KMS-11 (cell line): Measurements from ENCODE around the gene ZNF652.

Source experiments
- H2AFZ ChIP-seq: fragments of 200-600 bp; sonication (generic); 2 replicates; pipeline ENCODE4 v1.6.1; 2016; ENCODE audit warnings: antibody characterized with exemption, mixed run types, low read depth
- H3K27ac ChIP-seq: fragments of 200-600 bp; sonication (generic); 2 replicates; pipeline ENCODE4 v1.6.1; 2016; ENCODE audit warnings: mild to moderate bottlenecking, mixed run types
- H3K27me3 ChIP-seq: fragments of 200-600 bp; sonication (generic); 2 replicates; pipeline ENCODE4 v1.6.1; 2017; ENCODE audit warnings: mild to moderate bottlenecking, low read depth, mixed run types, moderate library complexity; ENCODE audit not compliant: insufficient read depth
- H3K36me3 ChIP-seq: fragments of 200-600 bp; sonication (generic); 2 replicates; pipeline ENCODE4 v1.6.1; 2017; ENCODE audit warnings: mild to moderate bottlenecking, mixed run types; ENCODE audit not compliant: insufficient read depth
- H3K4me1 ChIP-seq: fragments of 200-600 bp; sonication (generic); 2 replicates; pipeline ENCODE4 v1.6.1; 2016; ENCODE audit warnings: mild to moderate bottlenecking, low read depth, mixed run types; ENCODE audit not compliant: poor library complexity, severe bottlenecking
- H3K4me2 ChIP-seq: fragments of 200-600 bp; sonication (generic); 2 replicates; pipeline ENCODE4 v1.7.0; 2016; ENCODE audit warnings: mild to moderate bottlenecking, mixed run types
- H3K4me3 ChIP-seq: fragments of 200-600 bp; sonication (generic); IDR thresholded peaks from 2 replicates; pipeline ENCODE4 v1.6.1; 2017; ENCODE audit warnings: low read depth, low read length, mixed read lengths; ENCODE audit not compliant: insufficient read depth
- H3K79me2 ChIP-seq: fragments of 200-600 bp; sonication (generic); 2 replicates; pipeline ENCODE4 v1.6.1; 2016; ENCODE audit warnings: low read depth, mixed run types; ENCODE audit not compliant: insufficient read depth
- H3K9ac ChIP-seq: fragments of 200-600 bp; sonication (generic); 2 replicates; pipeline ENCODE4 v1.6.1; 2016; ENCODE audit warnings: mild to moderate bottlenecking, mixed run types
- H4K20me1 ChIP-seq: fragments of 200-600 bp; sonication (generic); 2 replicates; pipeline ENCODE4 v1.6.1; 2016; ENCODE audit warnings: mild to moderate bottlenecking, mixed run types; ENCODE audit not compliant: insufficient read depth
- CTCF ChIP-seq: fragments of 200-600 bp; sonication (generic); conservative IDR thresholded peaks from 2 replicates; pipeline ENCODE4 v1.6.1; 2017; ENCODE audit warnings: low read depth, mild to moderate bottlenecking, antibody characterized with exemption, low read length, moderate library complexity, mixed read lengths

Gene ZNF652

GRCh38 chr17:49260011-49260816 is 101.8 kb downstream of the ZNF652 start:
- no peaks in the 10 kb centered on the region for H4K20me1 ChIP-seq
- H3K9ac ChIP-seq, result peak overlapping the region; percentile 35; the same call in 1 of the 2 replicates
- no peak overlapping the region for H3K27ac ChIP-seq
- no peaks in the 10 kb centered on the region for H3K4me1 ChIP-seq
- H3K4me3 ChIP-seq, result no peak overlapping the region
- no peaks in the 10 kb centered on the region for H3K79me2 ChIP-seq
- peak overlapping the region; percentile 50 for H2AFZ ChIP-seq
- H3K27me3 ChIP-seq, result peaks cover 6% of the 10 kb centered on the region; the same call in 1 of the 2 replicates
- H3K36me3 ChIP-seq, result no peaks in the 10 kb centered on the region
- TF ChIP-seq CTCF, result no peak
- peak overlapping the region; percentile 56 for H3K4me2 ChIP-seq

GRCh38 chr17:49259663-49260010 is 102.4 kb downstream of the ZNF652 start:
- Histone ChIP-seq H3K27me3 (peaks cover 6% of the 10 kb centered on the region; the same call in 1 of the 2 replicates), H3K36me3 (no peaks in the 10 kb centered on the region), H3K4me1 (no peaks in the 10 kb centered on the region), H3K4me2 (peak overlapping the region; percentile 56), H3K27ac (no peak overlapping the region), H3K79me2 (no peaks in the 10 kb centered on the region), H3K9ac (no peak overlapping the region; the same call in 1 of the 2 replicates), H3K4me3 (no peak overlapping the region), H4K20me1 (no peaks in the 10 kb centered on the region), H2AFZ (peak overlapping the region; percentile 50; the same call in 1 of the 2 replicates)
- TF ChIP-seq CTCF, result no peak

GRCh38 chr17:49258394-49258793 is 103.7 kb downstream of the ZNF652 start:
- H3K27ac ChIP-seq, result no peak overlapping the region
- no peak for TF ChIP-seq CTCF
- H2AFZ ChIP-seq, result no peak overlapping the region

GRCh38 chr17:49255125-49255524 is 106.9 kb downstream of the ZNF652 start:
- Histone ChIP-seq H4K20me1 (no peaks in the 10 kb centered on the region), H3K4me2 (no peak overlapping the region), H2AFZ (no peak overlapping the region), H3K27ac (no peak overlapping the region), H3K4me1 (no peaks in the 10 kb centered on the region), H3K4me3 (no peak overlapping the region), H3K79me2 (no peaks in the 10 kb centered on the region), H3K9ac (no peak overlapping the region), H3K36me3 (no peaks in the 10 kb centered on the region), H3K27me3 (no peaks in the 10 kb centered on the region)
- no peak for TF ChIP-seq CTCF

More at GRCh38 chr17:49258394-49258793, 103.7 kb downstream of the ZNF652 start:
- no peaks in the 10 kb centered on the region for H4K20me1 ChIP-seq
- no peaks in the 10 kb centered on the region for H3K79me2 ChIP-seq
- no peaks in the 10 kb centered on the region for H3K36me3 ChIP-seq
- H3K9ac ChIP-seq, result no peak overlapping the region
- H3K4me1 ChIP-seq, result no peaks in the 10 kb centered on the region
- H3K27me3 ChIP-seq, result peaks cover 6% of the 10 kb centered on the region; the same call in 1 of the 2 replicates
- no peak overlapping the region for H3K4me3 ChIP-seq
- no peak overlapping the region for H3K4me2 ChIP-seq
